Mesendoderm (in vitro differentiated cells): ENCODE results near the gene CDCA7.
"Not testable (repeated sequence)": the region's sequence is repeated elsewhere in the genome, so short reads cannot be mapped to it uniquely, and the experiment has no call there.

Experiments used
- DNase-seq: peaks from one replicate; pipeline ENCODE4 v3.0.0; 2013
- H2AK5ac ChIP-seq: 2 replicates; pipeline ENCODE4 v1.6.1; 2013; ENCODE audit warnings: low read length, inconsistent platforms
- H2BK120ac ChIP-seq: 2 replicates; pipeline ENCODE4 v1.6.1; 2013; ENCODE audit warnings: low read depth, mild to moderate bottlenecking, low read length, moderate library complexity, mixed read lengths
- H2BK15ac ChIP-seq: replicated peaks from 2 replicates; pipeline ENCODE4 v1.6.1; 2013; ENCODE audit warnings: low read depth, mild to moderate bottlenecking, moderate library complexity
- H2BK5ac ChIP-seq: 2 replicates; pipeline ENCODE4 v1.6.1; 2013; ENCODE audit warnings: low read length, inconsistent platforms
- H3K18ac ChIP-seq: 2 replicates; pipeline ENCODE4 v1.6.1; 2013; ENCODE audit warnings: mild to moderate bottlenecking, low read length, mixed read lengths
- H3K23ac ChIP-seq: one replicate; pipeline ENCODE4 v1.6.1; 2013; ENCODE audit warnings: low read length
- H3K27ac ChIP-seq: 2 replicates; pipeline ENCODE4 v1.5.1; 2013; ENCODE audit warnings: low read depth, mild to moderate bottlenecking, inconsistent platforms, low read length, moderate library complexity
- H3K27me3 ChIP-seq: 2 replicates; pipeline ENCODE4 v1.6.1; 2013; ENCODE audit warnings: low read length, control low read depth, mild to moderate bottlenecking, inconsistent platforms; ENCODE audit not compliant: insufficient read depth, poor library complexity
- H3K36me3 ChIP-seq: 2 replicates; pipeline ENCODE4 v1.6.1; 2013; ENCODE audit warnings: low read length, inconsistent platforms; ENCODE audit not compliant: control insufficient read depth, insufficient read depth
- H3K4ac ChIP-seq: one replicate; pipeline ENCODE4 v1.6.1; 2013; ENCODE audit warnings: low read depth, mild to moderate bottlenecking, low read length, moderate library complexity
- H3K4me1 ChIP-seq: 2 replicates; pipeline ENCODE4 v1.6.1; 2013; ENCODE audit warnings: low read depth, low read length, inconsistent platforms; ENCODE audit not compliant: control insufficient read depth
- H3K4me2 ChIP-seq: 2 replicates; pipeline ENCODE4 v1.6.1; 2013; ENCODE audit warnings: low read length
- H3K4me3 ChIP-seq: 2 replicates; pipeline ENCODE4 v1.5.1; 2013; ENCODE audit warnings: mild to moderate bottlenecking, low read length
- H3K56ac ChIP-seq: one replicate; pipeline ENCODE4 v1.6.1; 2013; ENCODE audit warnings: low read length
- H3K79me1 ChIP-seq: 2 replicates; pipeline ENCODE4 v1.6.1; 2013; ENCODE audit warnings: low read length, inconsistent platforms
- H3K79me2 ChIP-seq: 2 replicates; pipeline ENCODE4 v1.6.1; 2013; ENCODE audit warnings: mild to moderate bottlenecking, low read length; ENCODE audit not compliant: control insufficient read depth, insufficient read depth
- H3K9ac ChIP-seq: 2 replicates; pipeline ENCODE4 v1.6.1; 2013; ENCODE audit warnings: low read length, inconsistent platforms
- H4K5ac ChIP-seq: one replicate; pipeline ENCODE4 v1.6.1; 2013; ENCODE audit warnings: low read length
- H4K8ac ChIP-seq: one replicate; pipeline ENCODE4 v1.6.1; 2013; ENCODE audit warnings: low read depth, mild to moderate bottlenecking, control low read depth, low read length, moderate library complexity
- WGBS: extraction: QIAGEN DNeasy Blood & Tissue Kit; methylation state at CpG from one replicate; pipeline ENCODE4 v1.1.7; 2013; ENCODE audit warnings: low lambda C conversion rate, missing lambda C conversion rate; ENCODE audit not compliant: insufficient coverage; ENCODE audit errors: extremely low coverage; 5-methylcytosine and 5-hydroxymethylcytosine counted together

CDCA7 gene

GRCh38 chr2:173359231-173359630, 4.6 kb downstream of the CDCA7 start:
- H3K27ac ChIP-seq: no peak overlapping the region
- WGBS: no CpG with 5 or more reads among the region's 8 CpGs
- no peak overlapping the region for H3K4me2 ChIP-seq
- no peak overlapping the region for H4K5ac ChIP-seq
- no peak overlapping the region for H3K9ac ChIP-seq
- no peak overlapping the region for H3K23ac ChIP-seq
- peaks cover 3% of the 10 kb centered on the region for H3K4me1 ChIP-seq
- no peak for DNase-seq
- H3K18ac ChIP-seq: no peak overlapping the region
- H3K27me3 ChIP-seq: no peaks in the 10 kb centered on the region
- H3K36me3 ChIP-seq: peaks cover 10% of the 10 kb centered on the region
- no peak overlapping the region for H4K8ac ChIP-seq
- H3K79me2 ChIP-seq: peaks cover 58% of the 10 kb centered on the region
- no peak overlapping the region for H3K56ac ChIP-seq
- H3K79me1 ChIP-seq: peaks cover 15% of the 10 kb centered on the region
- H3K4me3 ChIP-seq: no peak overlapping the region
- H2AK5ac ChIP-seq: no peak overlapping the region
- H2BK15ac ChIP-seq: no peak overlapping the region
- H2BK120ac ChIP-seq: no peak overlapping the region
- no peak overlapping the region for H3K4ac ChIP-seq
- no peak overlapping the region for H2BK5ac ChIP-seq

- WGBS: no CpG with 5 or more reads among the region's 3 CpGs
- Histone ChIP-seq H2BK120ac (no peak overlapping the region), H2BK5ac (no peak overlapping the region), H3K27me3 (no peaks in the 10 kb centered on the region), H4K5ac (no peak overlapping the region), H3K79me2 (no peaks in the 10 kb centered on the region), H3K23ac (no peak overlapping the region), H2BK15ac (no peak overlapping the region), H3K4me2 (no peak overlapping the region), H3K18ac (no peak overlapping the region), H3K36me3 (peaks cover 7% of the 10 kb centered on the region), H3K27ac (no peak overlapping the region), H3K79me1 (peaks cover 2% of the 10 kb centered on the region), H4K8ac (no peak overlapping the region), H2AK5ac (no peak overlapping the region), H3K4me1 (peaks cover 2% of the 10 kb centered on the region), H3K4me3 (no peak overlapping the region), H3K4ac (no peak overlapping the region), H3K56ac (no peak overlapping the region), H3K9ac (no peak overlapping the region)
- DNase-seq: no peak
Measured at GRCh38 chr2:173370198-173370597, 15.5 kb downstream of the CDCA7 start.

GRCh38 chr2:173371023-173371422, 16.4 kb downstream of the CDCA7 start:
- no CpG with 5 or more reads among the region's 3 CpGs for WGBS
- Histone ChIP-seq H2AK5ac (no peak overlapping the region), H3K36me3 (peaks cover 7% of the 10 kb centered on the region)

GRCh38 chr2:173373290-173373689, 18.6 kb downstream of the CDCA7 start:
- peaks cover 2% of the 10 kb centered on the region for H3K4me1 ChIP-seq
- H3K56ac ChIP-seq: no peak overlapping the region
- H4K8ac ChIP-seq: no peak overlapping the region
- H2BK5ac ChIP-seq: no peak overlapping the region
- no peak overlapping the region for H3K27ac ChIP-seq
- no peaks in the 10 kb centered on the region for H3K79me2 ChIP-seq
- no peak for DNase-seq
- H3K23ac ChIP-seq: no peak overlapping the region
- H3K18ac ChIP-seq: no peak overlapping the region
- no peak overlapping the region for H2BK120ac ChIP-seq
- H2BK15ac ChIP-seq: no peak overlapping the region
- H3K36me3 ChIP-seq: peaks cover 3% of the 10 kb centered on the region
- H4K5ac ChIP-seq: no peak overlapping the region
- H3K4me3 ChIP-seq: no peak overlapping the region
- WGBS: no CpG with 5 or more reads among the region's 2 CpGs
- H2AK5ac ChIP-seq: no peak overlapping the region
- no peak overlapping the region for H3K9ac ChIP-seq
- peaks cover 2% of the 10 kb centered on the region for H3K79me1 ChIP-seq
- H3K4ac ChIP-seq: no peak overlapping the region
- no peak overlapping the region for H3K4me2 ChIP-seq
- no peaks in the 10 kb centered on the region for H3K27me3 ChIP-seq

More at GRCh38 chr2:173371023-173371422, 16.4 kb downstream of the CDCA7 start:
- Histone ChIP-seq H3K27me3 (no peaks in the 10 kb centered on the region), H2BK120ac (no peak overlapping the region), H3K4me1 (peaks cover 2% of the 10 kb centered on the region), H3K27ac (no peak overlapping the region), H3K9ac (no peak overlapping the region), H4K8ac (no peak overlapping the region), H3K18ac (no peak overlapping the region), H4K5ac (no peak overlapping the region), H3K4ac (no peak overlapping the region), H2BK15ac (no peak overlapping the region), H3K56ac (no peak overlapping the region), H3K4me3 (no peak overlapping the region), H2BK5ac (no peak overlapping the region), H3K4me2 (no peak overlapping the region), H3K23ac (peak overlapping the region; percentile 57), H3K79me1 (peaks cover 2% of the 10 kb centered on the region), H3K79me2 (no peaks in the 10 kb centered on the region)
- DNase-seq: peak; percentile 48

- Histone ChIP-seq H4K8ac (no peak overlapping the region), H3K56ac (no peak overlapping the region), H3K4ac (no peak overlapping the region), H3K4me2 (no peak overlapping the region), H3K9ac (no peak overlapping the region), H3K23ac (no peak overlapping the region), H2BK15ac (no peak overlapping the region), H2BK120ac (no peak overlapping the region), H3K27ac (no peak overlapping the region), H4K5ac (no peak overlapping the region), H3K36me3 (peaks cover 1% of the 10 kb centered on the region), H2AK5ac (no peak overlapping the region), H2BK5ac (no peak overlapping the region), H3K27me3 (no peaks in the 10 kb centered on the region), H3K79me2 (no peaks in the 10 kb centered on the region), H3K4me1 (peaks cover 2% of the 10 kb centered on the region), H3K18ac (no peak overlapping the region), H3K4me3 (no peak overlapping the region), H3K79me1 (peaks cover 2% of the 10 kb centered on the region)
- no peak for DNase-seq
- no CpG with 5 or more reads among the region's 3 CpGs for WGBS
Measured at GRCh38 chr2:173374634-173375033, 20.0 kb downstream of the CDCA7 start.

- not testable (repeated sequence) for H4K5ac ChIP-seq
Measured at GRCh38 chr2:173385534-173385933, 30.9 kb downstream of the CDCA7 start.

More at GRCh38 chr2:173385534-173385933, 30.9 kb downstream of the CDCA7 start:
- not testable (repeated sequence) for H3K4me3 ChIP-seq, H3K56ac ChIP-seq, H3K4ac ChIP-seq, H2BK15ac ChIP-seq, H2BK120ac ChIP-seq, H3K36me3 ChIP-seq, H3K79me2 ChIP-seq, H3K18ac ChIP-seq, H3K4me1 ChIP-seq, H4K8ac ChIP-seq, H3K9ac ChIP-seq, DNase-seq, H2BK5ac ChIP-seq, H3K27me3 ChIP-seq, H3K4me2 ChIP-seq, H3K27ac ChIP-seq, H2AK5ac ChIP-seq, H3K23ac ChIP-seq, H3K79me1 ChIP-seq
- no CpG with 5 or more reads among the region's 4 CpGs for WGBS
